LNCAP (cell line): ENCODE measurements around the gene SOCS1.

Source experiments
- CTCF ChIP-seq: fragments of 450-650 bp; IDR thresholded peaks from 2 replicates; pipeline ENCODE4 v1.5.1; 2017; ENCODE audit warnings: mild to moderate bottlenecking

Gene SOCS1

GRCh38 chr16:11255737-11256660 is at the start of gene SOCS1:
TSS of gene SOCS1 (minus strand) at chr16:11256204. CDS start at chr16:11255478, 726 bp downstream.
- TF ChIP-seq CTCF, result peak; percentile 92

GRCh38 chr16:11303405-11304138 is 47.6 kb upstream of the SOCS1 start:
- no peak for TF ChIP-seq CTCF

GRCh38 chr16:11302977-11303376 is 47.0 kb upstream of the SOCS1 start:
- no peak for TF ChIP-seq CTCF

GRCh38 chr16:11301645-11302501 is 45.9 kb upstream of the SOCS1 start:
- no peak for TF ChIP-seq CTCF

GRCh38 chr16:11300560-11300892 is 44.5 kb upstream of the SOCS1 start:
- TF ChIP-seq CTCF, result no peak

GRCh38 chr16:11299865-11300559 is 44.0 kb upstream of the SOCS1 start:
- TF ChIP-seq CTCF, result no peak
